Measurements from ENCODE around the gene SLC25A21. TPM values are rescaled to one million over a fixed set of nuclear protein-coding genes. Genes with fewer than 3 reads are reported as not detected.

The SLC25A21 gene
- total and polyA plus RNA-seq, 2 donors (not counting 1 experiment from before 2014, with no cell fraction given): 0.50 to 0.62 TPM

DNA sequence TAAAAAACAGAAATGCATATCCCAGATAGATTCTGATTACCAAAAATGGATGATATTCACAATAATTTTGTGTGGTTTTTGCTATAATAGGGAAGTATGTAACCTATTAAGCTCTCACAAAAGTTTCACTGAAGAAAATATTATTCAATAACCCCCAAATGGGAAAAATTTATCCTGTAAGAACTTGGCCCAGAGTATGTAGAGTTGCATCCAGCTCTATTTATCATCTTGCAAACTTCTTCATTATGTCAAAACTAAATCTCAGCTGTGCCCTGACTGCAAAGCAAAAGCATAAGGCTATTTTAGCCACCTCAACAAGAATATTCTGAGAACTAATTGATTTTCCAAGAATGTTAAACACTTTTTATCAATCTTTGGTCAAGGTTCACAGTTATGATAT, 311.6 kb downstream of the SLC25A21 start:
- H3K4me3 ChIP-seq (replicated peaks in 1 of 4; ENCODE audit: control extremely low read depth in 1 of 4, insufficient read depth in 1 of 4, low read depth in 3 of 4, low read length in 4 of 4): no peak overlapping the region
- H3K4me1 ChIP-seq (ENCODE audit: control insufficient read depth, extremely low read depth, insufficient read depth, low read length): no peaks in the 10 kb centered on the region
- no peak for DNase-seq (ENCODE audit: low read depth in 2 of 2)
- H3K27me3 ChIP-seq (ENCODE audit: control insufficient read depth, insufficient read depth, low read length): no peaks in the 10 kb centered on the region
- no peak overlapping the region for H3K9ac ChIP-seq (ENCODE audit: insufficient read depth, low read length)
- no peak overlapping the region for H2AFZ ChIP-seq (ENCODE audit: low read length)
- no peak overlapping the region for H3K4me2 ChIP-seq (ENCODE audit: extremely low read depth, insufficient read depth, low read length)
- no peaks in the 10 kb centered on the region for H3K9me3 ChIP-seq (ENCODE audit: control insufficient read depth, insufficient read depth, low read depth, low read length)
- TF ChIP-seq CTCF (conservative IDR thresholded peaks at IDR 0.05 in 1 of 2, IDR thresholded peaks at IDR 0.05 in 1 of 2; ENCODE audit: low read depth in 1 of 2, low read length in 2 of 2) (no peak), EZH2 (IDR thresholded peaks at IDR 0.05; ENCODE audit: low read length, missing control alignments) (no peak)
- H3K36me3 ChIP-seq (ENCODE audit: control insufficient read depth, insufficient read depth, low read length): no peaks in the 10 kb centered on the region
- no peaks in the 10 kb centered on the region for H4K20me1 ChIP-seq (ENCODE audit: control insufficient read depth, extremely low read depth, insufficient read depth, low read length)
- H3K79me2 ChIP-seq (ENCODE audit: control insufficient read depth, insufficient read depth, low read length): no peaks in the 10 kb centered on the region
- no peak overlapping the region for H3K27ac ChIP-seq (ENCODE audit: insufficient read depth, low read length)

GRCh38 chr14:36859119-36859518, 313.3 kb downstream of the SLC25A21 start:
- H3K27me3 ChIP-seq (ENCODE audit: control insufficient read depth, insufficient read depth, low read length): no peaks in the 10 kb centered on the region
- H3K4me3 ChIP-seq (replicated peaks in 1 of 4; ENCODE audit: control extremely low read depth in 1 of 4, insufficient read depth in 1 of 4, low read depth in 3 of 4, low read length in 4 of 4): no peak overlapping the region
- H3K36me3 ChIP-seq (ENCODE audit: control insufficient read depth, insufficient read depth, low read length): no peaks in the 10 kb centered on the region
- H2AFZ ChIP-seq (ENCODE audit: low read length): no peak overlapping the region
- H3K4me1 ChIP-seq (ENCODE audit: control insufficient read depth, extremely low read depth, insufficient read depth, low read length): no peaks in the 10 kb centered on the region
- H3K4me2 ChIP-seq (ENCODE audit: extremely low read depth, insufficient read depth, low read length): no peak overlapping the region
- H3K27ac ChIP-seq (ENCODE audit: insufficient read depth, low read length): no peak overlapping the region
- no peak overlapping the region for H3K9ac ChIP-seq (ENCODE audit: insufficient read depth, low read length)
- no peaks in the 10 kb centered on the region for H4K20me1 ChIP-seq (ENCODE audit: control insufficient read depth, extremely low read depth, insufficient read depth, low read length)
- peak in 1 of 2 donors; percentile 26 for DNase-seq (ENCODE audit: low read depth in 2 of 2)
- H3K9me3 ChIP-seq (ENCODE audit: control insufficient read depth, insufficient read depth, low read depth, low read length): no peaks in the 10 kb centered on the region
- TF ChIP-seq CTCF (conservative IDR thresholded peaks at IDR 0.05 in 1 of 2, IDR thresholded peaks at IDR 0.05 in 1 of 2; ENCODE audit: low read depth in 1 of 2, low read length in 2 of 2): no peak
- no peak for TF ChIP-seq EZH2 (IDR thresholded peaks at IDR 0.05; ENCODE audit: low read length, missing control alignments)
- no peaks in the 10 kb centered on the region for H3K79me2 ChIP-seq (ENCODE audit: control insufficient read depth, insufficient read depth, low read length)

- no peaks in the 10 kb centered on the region for H4K20me1 ChIP-seq (ENCODE audit: control insufficient read depth, extremely low read depth, insufficient read depth, low read length)
Measured at GRCh38 chr14:36857842-36858445, 314.5 kb downstream of the SLC25A21 start.

More at GRCh38 chr14:36857842-36858445, 314.5 kb downstream of the SLC25A21 start:
- no peaks in the 10 kb centered on the region for H3K79me2 ChIP-seq (ENCODE audit: control insufficient read depth, insufficient read depth, low read length)
- H3K9ac ChIP-seq (ENCODE audit: insufficient read depth, low read length): no peak overlapping the region
- no peak overlapping the region for H3K4me2 ChIP-seq (ENCODE audit: extremely low read depth, insufficient read depth, low read length)
- TF ChIP-seq EZH2 (IDR thresholded peaks at IDR 0.05; ENCODE audit: low read length, missing control alignments) (no peak), CTCF (conservative IDR thresholded peaks at IDR 0.05 in 1 of 2, IDR thresholded peaks at IDR 0.05 in 1 of 2; ENCODE audit: low read depth in 1 of 2, low read length in 2 of 2) (no peak)
- no peaks in the 10 kb centered on the region for H3K36me3 ChIP-seq (ENCODE audit: control insufficient read depth, insufficient read depth, low read length)
- no peaks in the 10 kb centered on the region for H3K9me3 ChIP-seq (ENCODE audit: control insufficient read depth, insufficient read depth, low read depth, low read length)
- H2AFZ ChIP-seq (ENCODE audit: low read length): no peak overlapping the region
- H3K27ac ChIP-seq (ENCODE audit: insufficient read depth, low read length): no peak overlapping the region
- H3K4me3 ChIP-seq (replicated peaks in 1 of 4; ENCODE audit: control extremely low read depth in 1 of 4, insufficient read depth in 1 of 4, low read depth in 3 of 4, low read length in 4 of 4): no peak overlapping the region
- peak in 1 of 2 donors; percentile 2 for DNase-seq (ENCODE audit: low read depth in 2 of 2)
- H3K4me1 ChIP-seq (ENCODE audit: control insufficient read depth, extremely low read depth, insufficient read depth, low read length): no peaks in the 10 kb centered on the region
- H3K27me3 ChIP-seq (ENCODE audit: control insufficient read depth, insufficient read depth, low read length): no peaks in the 10 kb centered on the region
